8988T (cell line): ENCODE measurements around the gene CNN2.

Experiments used
- DNase-seq: peaks from one replicate; pipeline ENCODE4 v3.0.0; 2011

The CNN2 gene

GRCh38 chr19:1068009-1069001, 41.9 kb downstream of the CNN2 start:
- no peak for DNase-seq

GRCh38 chr19:1069009-1069779, 42.8 kb downstream of the CNN2 start:
- DNase-seq = no peak

- no peak for DNase-seq
Observed at GRCh38 chr19:1070576-1070930, 44.1 kb downstream of the CNN2 start.

GRCh38 chr19:1070931-1071791, 44.8 kb downstream of the CNN2 start:
- DNase-seq = no peak

GRCh38 chr19:1072371-1073015, 46.1 kb downstream of the CNN2 start:
- DNase-seq = no peak

- DNase-seq = no peak
Observed at GRCh38 chr19:1073063-1073955, 46.9 kb downstream of the CNN2 start.

- DNase-seq = no peak
Observed at GRCh38 chr19:1073956-1074517, 47.6 kb downstream of the CNN2 start.

- DNase-seq = peak; percentile 100
Observed at GRCh38 chr19:1074544-1075283, 48.3 kb downstream of the CNN2 start.

- DNase-seq = no peak
Observed at GRCh38 chr19:1076046-1076386, 49.6 kb downstream of the CNN2 start.

- no peak for DNase-seq
Observed at GRCh38 chr19:1076951-1077350, 50.5 kb downstream of the CNN2 start.

- DNase-seq = no peak
Observed at GRCh38 chr19:1079566-1080111, 53.2 kb downstream of the CNN2 start.

- DNase-seq = no peak
Observed at GRCh38 chr19:1080360-1081161, 54.2 kb downstream of the CNN2 start.

GRCh38 chr19:1081301-1082164, 55.1 kb downstream of the CNN2 start:
- no peak for DNase-seq

GRCh38 chr19:1082165-1082927, 55.9 kb downstream of the CNN2 start:
- DNase-seq = peak; percentile 88

- DNase-seq = no peak
Observed at GRCh38 chr19:1082928-1083816, 56.8 kb downstream of the CNN2 start.
